HL-60/S4 treated with retinoic acid at 250 ng/mL for 4 days and 3 days (cell line): ENCODE measurements around the gene FABP7.

ENCODE experiments used
- in situ Hi-C: fragments of 300-500 bp; cut with MboI; formaldehyde crosslinking; loops from 2 replicates; pipeline ENCODE4 v1.7.0; 2022; ENCODE audit warnings: low sequenced_read_pairs

FABP7 gene

DNA sequence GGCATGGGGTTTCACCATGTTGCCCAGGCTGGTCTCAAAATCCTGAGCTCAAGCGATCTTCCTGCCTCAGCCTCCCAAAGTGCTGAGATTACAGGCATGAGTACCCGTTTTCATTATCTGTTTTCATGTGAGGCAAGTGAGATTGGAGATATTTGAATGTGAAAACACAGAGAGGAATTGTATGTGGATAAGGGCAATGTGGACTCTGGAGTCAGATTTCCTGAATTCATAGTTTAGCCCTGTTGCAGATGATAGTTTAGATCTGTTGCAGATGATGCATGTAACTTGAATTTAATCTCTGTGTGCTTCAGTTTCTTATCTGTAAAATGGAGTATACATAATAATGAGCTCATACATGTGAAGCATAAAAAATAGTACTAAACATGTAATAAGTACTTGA is 13.2 kb downstream of the FABP7 start:
- in situ Hi-C loops: no loop called here

DNA sequence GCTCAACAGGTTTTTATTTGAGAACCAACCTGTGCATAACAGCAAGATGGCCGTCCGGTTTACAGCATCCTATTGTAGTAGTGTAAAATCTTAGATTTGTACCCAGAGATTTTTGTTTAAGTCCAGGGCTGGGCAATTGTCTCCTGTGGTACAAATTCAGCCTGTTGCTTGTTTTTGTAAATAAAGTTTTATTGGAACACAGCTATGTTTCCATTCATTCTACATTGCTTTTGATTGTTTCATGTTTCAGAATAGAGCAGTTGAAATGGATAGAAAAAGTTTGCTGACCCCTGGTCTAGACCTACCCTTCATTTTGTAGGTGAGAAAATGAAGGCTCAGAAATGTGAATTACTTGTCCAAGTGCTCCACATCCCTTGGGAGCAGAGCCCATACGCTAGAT is 18.0 kb downstream of the FABP7 start:
- in situ Hi-C loops: no loop called here

DNA sequence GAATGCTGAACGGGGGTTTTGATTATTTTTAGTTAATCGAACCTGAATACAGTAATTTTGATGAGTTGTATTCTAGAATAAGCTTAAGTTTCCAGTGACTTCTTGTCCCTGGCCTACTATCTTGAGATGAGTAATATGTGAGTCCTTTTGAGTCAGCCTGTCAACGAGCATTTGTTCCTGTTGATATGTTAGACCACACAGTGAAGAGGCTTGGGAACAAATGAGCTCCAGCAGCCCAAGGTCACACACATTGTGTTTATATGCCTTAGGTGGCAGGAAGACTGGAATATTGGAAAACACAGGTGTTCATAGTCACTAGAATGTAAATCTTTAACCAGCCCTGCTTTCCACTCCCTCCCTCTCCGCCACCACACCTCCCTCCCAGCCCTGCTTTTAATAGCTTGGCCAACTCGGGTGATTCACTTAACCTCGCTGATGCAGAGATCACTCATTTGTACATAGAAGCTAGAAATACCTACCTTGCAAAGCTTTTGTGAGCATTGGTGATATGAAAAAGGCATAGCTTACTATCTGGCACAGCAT is 18.7 kb downstream of the FABP7 start:
- in situ Hi-C loops: no loop called here

DNA sequence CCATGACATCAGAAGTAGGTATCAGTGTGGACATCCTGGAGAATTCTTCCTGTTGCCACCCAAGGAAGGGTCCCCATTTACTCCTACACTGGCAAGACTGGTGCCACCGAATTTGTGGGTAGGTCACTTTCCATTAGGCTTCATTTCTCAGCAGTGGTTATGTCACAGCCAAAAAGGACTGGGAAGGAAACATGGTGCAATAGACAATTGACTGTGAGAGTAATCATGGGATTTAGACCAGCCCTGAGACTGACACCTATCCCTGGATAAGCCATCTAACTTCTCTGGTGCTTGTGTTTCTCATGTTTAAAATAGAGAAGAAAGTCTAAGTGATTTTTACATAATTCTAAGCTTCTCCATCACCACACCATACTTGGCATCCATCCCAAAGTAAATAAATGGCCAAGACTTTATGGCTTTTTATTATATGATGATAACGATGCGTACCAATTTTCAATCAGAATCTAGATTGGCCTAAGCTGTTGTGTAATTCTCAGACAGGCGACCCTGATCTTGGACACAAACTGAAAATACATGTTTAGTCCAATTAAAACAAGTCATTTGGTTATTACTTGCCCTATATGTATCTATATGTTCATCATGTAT is 19.7 kb downstream of the FABP7 start:
- in situ Hi-C loops: no loop called here

DNA sequence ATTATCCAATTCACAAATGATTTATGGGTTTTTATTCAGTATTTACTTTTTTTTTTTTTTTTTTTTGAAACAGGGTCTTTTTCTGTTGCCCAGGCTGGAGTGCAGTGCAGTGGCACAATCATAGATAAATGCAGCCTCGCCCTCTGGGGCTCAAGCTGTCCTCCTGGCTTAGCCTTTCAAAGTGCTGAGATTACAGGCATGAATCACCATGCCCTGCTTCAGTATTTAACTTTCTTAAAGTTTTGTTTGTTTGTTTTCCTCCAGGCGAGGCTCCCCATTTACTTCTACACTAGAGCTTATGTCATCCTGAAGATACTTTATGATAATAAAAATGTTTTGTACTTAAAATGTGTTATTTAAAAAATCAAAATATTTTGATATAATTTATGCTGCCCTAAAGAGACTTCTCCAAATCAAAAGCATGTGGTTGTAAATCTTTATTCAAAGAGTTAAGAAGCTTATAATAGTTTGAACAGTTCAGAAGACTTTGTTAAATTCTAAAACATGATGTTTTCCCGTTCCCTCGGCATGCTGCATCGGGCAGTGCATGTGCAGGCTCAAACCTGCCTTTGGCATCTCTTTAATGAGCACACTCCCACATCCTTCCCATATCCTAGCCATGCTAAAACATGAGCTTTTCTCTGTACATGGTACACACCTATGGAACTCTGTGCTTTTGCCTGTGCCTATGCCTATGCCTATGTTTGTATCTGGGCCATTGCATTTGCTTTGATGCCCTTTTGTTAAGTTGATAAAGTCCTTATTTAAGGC is 20.6 kb downstream of the FABP7 start:
- in situ Hi-C loops: no loop called here

DNA sequence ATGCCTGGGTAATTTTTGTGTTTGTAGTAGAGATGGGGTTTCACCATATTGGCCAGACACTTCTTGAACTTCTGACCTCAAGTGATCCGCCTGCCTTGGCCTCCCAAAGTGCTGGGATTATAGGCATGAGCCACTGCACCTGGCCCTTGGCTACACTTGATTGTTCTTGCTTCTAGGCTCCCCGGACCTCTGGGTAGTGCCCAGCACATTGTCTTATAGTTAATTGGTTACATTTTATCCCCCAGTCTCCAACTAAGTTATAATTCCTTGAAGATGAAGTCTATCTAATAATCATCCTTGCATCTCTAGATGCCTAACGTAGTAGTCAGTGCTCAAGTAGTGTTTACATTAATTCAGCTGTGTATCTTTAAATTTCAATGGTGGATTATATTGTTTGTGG is 21.4 kb downstream of the FABP7 start:
- in situ Hi-C loops: no loop called here

DNA sequence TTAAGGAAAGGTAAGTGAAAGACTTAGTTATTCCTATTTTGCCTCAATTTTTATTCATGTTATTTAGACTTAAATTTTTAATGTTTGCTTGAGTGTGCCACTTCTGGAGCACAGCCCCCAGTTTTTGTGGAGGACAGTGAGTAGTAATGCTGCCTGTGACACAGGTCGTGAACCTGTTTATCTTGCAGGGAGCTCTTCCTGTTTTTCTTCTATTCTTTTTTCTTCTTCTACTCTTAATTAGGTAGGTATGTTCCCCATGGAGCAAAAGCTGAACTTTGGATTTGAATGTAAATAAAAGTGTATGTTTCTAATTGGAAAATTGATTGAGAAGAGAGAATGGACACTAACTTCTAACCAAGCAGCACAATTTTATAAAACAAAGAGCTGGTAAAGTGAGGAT is 21.9 kb downstream of the FABP7 start:
- in situ Hi-C loops: no loop called here

DNA sequence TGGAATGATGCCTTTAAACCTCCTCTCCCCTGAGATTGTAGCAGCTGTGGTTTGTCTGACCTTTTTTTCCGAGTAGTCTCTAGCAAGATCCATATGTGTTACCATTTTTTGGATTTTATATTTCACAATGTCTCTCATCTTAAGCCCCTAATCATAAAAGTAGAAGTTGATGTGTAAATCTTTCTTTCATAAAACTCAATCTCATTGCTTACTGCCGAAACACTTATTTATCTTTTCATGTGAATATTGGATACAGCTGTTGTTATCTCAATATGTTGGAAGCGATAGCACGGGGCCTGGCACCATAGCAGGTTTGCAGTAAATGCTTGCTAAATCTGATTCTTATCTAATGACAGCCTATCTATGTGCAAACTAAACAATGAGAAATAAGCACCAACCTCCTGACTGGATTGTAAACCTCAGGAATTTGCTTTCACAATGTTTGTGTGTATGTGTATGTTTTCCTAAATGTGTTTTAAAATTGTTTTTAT is 23.7 kb downstream of the FABP7 start:
- in situ Hi-C loops: no loop called here

DNA sequence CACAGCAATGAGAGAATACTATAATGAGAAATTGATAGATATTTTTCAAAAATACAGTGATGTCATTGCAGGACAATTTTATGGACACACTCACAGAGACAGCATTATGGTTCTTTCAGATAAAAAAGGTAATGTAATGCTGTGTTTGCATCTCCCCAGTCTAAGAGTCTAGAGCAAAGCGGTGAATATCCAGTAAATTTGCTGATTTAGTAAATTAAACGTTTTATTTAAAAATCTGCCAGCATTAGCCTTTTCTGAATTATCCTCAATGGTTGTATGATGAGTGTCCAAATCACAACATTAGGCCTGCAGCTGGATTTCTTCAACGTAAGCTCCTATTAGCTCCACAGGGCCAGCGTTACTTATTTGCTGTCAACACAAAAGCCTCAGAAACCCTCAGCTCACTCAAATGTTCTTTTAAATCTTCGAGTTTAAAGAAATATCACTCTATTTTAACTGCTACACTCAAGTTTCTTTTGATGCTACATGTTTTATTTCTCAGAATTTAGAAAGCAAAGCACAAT is 25.5 kb downstream of the FABP7 start:
- in situ Hi-C loops: no loop called here

DNA sequence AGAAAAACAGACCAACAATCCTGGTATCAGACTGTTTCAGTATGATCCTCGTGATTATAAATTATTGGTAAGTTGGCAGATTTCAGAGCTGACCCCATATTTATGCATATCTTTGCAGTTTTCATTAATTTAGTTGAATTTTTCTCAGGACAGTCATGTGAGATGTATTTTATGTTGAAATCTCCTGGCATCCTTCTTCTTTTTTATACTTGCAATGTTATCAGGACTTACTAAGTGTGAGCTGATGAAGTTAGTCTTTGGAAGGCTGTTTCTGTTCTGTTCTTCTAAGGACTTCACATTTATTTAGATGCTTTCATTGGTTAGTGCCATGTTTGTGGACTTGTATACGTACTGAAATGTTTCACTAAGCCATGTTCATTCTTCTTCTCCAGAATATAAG is 26.8 kb downstream of the FABP7 start:
- in situ Hi-C loops: no loop called here

DNA sequence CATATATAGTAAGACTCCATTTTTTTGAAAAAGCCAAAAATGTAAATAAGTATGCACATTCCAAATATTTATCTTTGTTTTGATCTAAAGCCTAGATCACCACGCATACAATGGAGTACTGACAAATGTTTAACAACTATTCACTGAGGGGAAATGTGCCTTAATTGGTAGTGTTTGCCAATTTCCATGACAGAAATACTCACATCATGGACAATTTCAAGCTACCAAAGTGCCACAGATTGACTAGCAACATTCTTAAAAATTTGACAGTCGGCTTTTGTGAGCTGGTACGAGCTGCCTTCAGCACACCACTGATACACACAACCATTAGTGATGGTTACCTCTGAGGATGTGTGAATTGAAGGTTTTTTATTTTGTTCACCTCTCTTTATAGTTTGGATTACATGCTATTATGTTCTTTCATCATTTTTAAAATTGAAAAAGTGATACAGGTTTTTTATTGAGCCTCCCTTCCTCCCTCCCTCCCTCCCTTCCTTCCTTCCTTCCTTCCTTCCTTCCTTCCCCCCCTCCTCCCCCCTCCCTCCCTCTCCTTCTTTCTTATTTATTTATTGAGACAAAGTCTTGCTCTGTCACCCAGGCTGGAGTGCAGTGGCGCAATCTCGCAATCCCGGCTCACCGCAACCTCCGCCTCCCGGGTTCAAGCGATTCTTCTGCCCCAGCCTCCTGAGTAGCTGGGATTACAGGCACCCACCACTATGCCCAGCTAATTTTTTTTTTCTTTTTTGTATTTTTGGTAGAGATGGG is 28.8 kb downstream of the FABP7 start:
- in situ Hi-C loops: no loop called here

DNA sequence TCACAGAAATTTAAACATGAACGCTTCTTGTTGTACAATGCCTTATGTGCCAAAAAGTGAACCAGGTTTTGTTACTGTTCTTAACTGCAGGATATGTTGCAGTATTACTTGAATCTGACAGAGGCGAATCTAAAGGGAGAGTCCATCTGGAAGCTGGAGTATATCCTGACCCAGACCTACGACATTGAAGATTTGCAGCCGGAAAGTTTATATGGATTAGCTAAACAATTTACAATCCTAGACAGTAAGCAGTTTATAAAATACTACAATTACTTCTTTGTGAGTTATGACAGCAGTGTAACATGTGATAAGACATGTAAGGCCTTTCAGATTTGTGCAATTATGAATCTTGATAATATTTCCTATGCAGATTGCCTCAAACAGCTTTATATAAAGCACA is 29.5 kb downstream of the FABP7 start:
- in situ Hi-C loops: no loop called here

DNA sequence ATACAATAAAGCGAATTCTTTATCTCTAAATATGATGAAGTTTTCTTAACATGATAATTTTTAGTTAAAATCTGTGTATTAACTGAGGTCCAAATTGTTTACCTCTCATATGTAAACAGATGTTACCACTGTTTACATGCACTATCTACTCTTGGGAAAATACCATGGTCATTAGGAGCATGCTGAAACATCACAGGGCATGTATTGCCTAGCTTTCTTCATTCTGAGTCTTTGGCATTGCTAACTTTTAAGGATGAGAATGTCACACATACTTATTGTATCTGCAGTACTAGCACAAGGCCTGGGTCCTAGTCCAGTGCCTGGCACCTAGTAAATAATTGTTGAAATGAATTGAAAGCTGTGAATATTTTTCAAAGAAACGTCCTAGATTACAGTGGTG is 30.2 kb downstream of the FABP7 start:
- in situ Hi-C loops: no loop called here

DNA sequence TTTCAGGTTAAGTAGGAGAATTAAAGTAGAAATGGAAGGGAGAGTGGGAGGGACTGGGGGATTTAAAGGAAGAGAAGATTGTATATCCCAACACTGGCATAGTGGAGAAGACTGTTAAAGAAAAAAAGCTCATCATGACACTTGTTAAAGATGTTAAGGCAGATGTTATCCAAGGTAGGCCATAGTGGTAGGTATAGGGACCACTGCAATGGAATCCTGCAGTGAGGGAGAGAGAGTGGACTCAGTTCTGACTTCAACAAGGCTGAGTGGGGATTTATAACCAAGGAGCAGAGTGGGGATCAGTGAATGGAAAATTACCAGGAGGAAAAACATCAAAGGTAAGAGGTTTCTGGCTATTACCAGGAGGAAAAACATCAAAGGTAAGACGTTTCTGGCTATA is 30.7 kb downstream of the FABP7 start:
- in situ Hi-C loops: no loop called here

DNA sequence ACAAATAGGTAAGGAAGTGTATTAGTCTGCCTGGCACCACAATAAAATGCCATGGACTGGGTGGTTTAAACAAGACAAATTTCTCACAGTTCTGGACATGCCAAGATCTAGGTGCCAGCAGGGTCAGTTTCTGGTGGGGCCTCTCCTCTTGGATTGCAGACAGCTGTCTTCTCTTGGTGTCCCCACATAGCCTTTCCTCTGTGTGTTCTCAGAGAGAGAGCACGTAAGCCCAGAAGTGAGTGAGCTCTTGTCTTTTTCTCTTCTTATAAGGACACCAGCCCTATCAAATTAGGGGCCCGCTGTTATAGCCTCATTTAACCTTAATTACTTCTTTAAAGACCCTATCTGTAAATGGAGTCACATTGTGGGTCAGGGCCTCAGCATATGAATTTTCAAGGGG is 37.8 kb downstream of the FABP7 start:
- in situ Hi-C loops: no loop called here

DNA sequence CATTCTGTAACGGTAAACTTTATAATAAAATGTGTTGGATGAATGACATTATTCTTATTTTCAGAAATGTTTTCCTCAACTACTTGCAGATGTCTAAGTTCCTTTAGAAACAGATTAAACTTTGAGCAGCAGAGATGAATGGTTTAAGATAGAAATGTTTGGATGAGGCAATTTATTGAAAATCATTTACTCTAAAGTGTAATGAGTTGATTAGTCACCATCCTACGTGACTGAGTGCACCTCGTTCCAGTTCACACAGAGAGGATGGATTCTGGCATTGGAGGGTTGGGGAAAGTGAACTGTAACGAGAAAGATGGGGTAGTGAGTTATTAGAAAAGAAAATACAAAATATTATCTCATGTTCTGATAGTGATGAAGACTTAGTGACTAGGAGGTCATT is 38.2 kb downstream of the FABP7 start:
- in situ Hi-C loops: no loop called here

DNA sequence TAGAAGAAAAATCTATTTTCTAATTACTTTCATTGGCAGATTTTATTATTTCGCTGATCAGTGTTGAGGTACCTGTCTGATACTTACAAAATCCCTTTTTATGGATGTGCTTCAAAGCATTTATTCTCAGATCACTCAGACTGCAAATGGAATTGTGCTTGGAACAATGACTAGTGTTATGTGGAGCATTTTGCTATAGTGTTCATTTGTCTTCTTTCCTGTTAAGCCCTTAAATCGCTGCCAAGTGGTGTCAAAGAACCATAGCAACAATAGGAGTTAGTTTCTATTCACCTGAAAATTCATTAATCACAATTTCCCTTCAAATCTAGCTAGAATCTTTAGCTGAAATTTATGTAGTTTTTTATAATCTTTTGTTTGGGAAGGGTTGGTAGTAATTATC is 39.4 kb downstream of the FABP7 start:
- in situ Hi-C loops: no loop called here

DNA sequence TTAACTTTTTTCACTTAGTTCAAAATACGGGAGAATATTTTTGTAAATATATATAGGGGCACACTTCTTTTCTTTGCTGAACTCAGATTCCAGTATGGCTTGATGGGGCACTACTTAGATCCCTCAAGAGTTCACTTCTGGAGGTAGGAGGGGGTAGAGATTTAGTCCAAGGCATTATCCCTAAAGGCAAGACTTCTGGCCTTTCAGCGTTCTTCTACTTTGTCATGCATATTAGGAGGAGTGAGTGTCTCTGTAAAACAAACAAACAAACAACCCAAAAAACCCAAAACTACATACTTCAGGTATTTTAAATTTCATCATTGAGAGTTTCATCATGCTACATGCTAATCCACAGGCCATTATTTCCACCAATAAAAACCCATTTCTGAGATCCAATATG is 41.6 kb downstream of the FABP7 start:
- in situ Hi-C loops: no loop called here

DNA sequence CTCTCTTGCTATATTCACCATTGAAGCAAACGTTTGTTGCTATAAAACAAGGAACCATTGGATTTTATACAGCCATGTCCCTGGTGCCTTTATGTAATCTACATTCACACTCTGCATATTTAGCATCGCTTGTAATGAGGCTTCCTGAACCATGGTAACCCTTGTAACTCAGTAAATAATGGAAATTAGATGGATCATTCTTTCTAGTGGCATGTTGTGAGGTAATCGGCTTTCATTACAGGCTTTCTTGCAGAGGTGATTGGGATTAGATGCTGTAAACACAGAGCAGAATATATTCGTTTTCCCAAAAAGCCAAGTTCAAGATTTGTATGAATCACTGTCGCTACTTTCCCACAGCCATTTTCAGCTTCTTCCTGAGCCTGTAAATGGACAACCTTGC is 45.6 kb downstream of the FABP7 start:
- in situ Hi-C loops: loop anchor here (25.0 kb wide), 1 partner anchor 338 kb away; no protein-coding TSS in a partner anchor

DNA sequence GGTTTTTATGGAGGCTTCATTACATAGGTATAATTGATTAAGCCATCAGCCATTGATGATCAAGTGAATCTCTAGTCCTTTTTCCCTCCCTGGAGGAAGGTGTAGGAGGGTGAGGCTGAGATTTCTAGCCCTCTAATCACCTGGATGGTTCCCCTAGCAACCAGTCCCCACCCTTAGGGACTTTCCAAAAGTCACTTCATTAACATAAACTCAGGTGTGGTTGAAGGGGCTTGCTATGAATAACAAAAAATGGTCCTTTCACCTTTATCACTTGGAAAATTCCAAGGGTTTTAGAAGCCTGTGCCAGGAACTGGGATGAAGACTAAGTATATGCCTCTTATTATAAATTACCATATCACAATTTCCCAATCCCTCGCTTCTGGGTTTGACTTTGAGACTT is 49.9 kb downstream of the FABP7 start:
- in situ Hi-C loops: loop anchor here (25.0 kb wide), 1 partner anchor 342 kb away; no protein-coding TSS in a partner anchor

DNA sequence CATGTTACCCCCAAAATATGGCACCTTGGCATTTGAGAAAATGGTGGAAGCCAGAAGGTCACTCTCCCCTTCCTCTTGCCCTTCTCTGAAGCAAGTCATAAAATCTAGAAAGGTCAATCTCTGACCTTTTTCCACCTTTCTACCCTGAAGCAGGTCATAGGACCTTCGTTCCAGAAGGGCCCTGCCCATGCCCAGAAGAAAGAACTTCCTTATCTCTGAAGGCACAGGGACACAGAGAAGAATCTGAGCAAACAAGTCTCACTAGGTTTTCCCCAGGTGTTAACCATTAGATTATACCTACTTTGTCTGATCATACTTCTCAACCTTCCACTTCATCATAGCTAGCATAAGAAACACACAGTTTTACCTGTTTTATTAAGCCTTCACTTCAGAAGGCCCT is 52.0 kb downstream of the FABP7 start:
- in situ Hi-C loops: loop anchor here (10.0 to 25.0 kb wide), 2 partner anchors 97 to 344 kb away; no protein-coding TSS in a partner anchor
